Activated naive CD8-positive, alpha-beta T cell treated with anti-CD3 and anti-CD28 coated beads, Interleukin-2, amount 50 U/mL, for 16 hours (primary cell): ENCODE measurements around the gene ASS1.
"Not testable (repeated sequence)": the region's sequence is repeated elsewhere in the genome, so short reads cannot be mapped to it uniquely, and the experiment has no call there.

Experiments used
- DNase-seq: peaks from one replicate; pipeline ENCODE4 v3.0.0-alpha.2; 2020; ENCODE audit warnings: low read depth, low spot score

Gene ASS1

DNA sequence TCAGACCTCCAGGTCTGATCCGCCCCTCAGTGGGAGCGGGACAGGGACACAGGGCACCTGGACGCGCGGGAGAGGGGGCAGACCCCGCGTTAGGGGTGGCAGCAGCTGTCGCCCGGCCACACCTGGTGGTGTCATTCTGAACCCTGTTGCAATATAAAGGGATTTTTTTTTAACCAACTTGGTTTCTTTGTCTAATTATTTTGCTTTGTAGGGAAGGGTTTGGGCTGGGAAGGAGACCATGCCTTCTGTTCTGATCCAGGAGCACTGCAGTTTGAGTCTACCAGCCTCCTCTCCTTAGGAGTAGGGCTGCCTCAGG lies 10.9 kb upstream of the ASS1 start:
- DNase-seq = no peak

DNA sequence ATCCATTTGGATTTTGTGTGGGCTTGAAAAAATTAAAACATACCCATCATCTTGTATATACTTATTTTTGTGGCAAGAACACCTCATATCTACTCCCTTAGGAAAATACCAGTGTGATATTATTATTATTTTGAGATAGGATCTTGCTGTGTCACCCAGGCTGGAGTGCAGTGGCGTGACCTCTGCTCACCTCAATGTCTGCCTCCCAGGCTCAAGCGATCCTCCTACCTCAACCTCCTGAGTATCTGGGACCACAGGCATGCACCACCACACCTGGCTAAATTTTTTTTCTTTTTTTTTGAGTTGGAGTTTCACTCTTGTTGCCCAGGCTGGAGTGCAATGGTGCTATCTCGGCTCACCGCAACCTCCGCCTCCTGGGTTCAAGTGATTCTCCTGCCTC lies 10.1 kb upstream of the ASS1 start:
- not testable (repeated sequence) for DNase-seq

DNA sequence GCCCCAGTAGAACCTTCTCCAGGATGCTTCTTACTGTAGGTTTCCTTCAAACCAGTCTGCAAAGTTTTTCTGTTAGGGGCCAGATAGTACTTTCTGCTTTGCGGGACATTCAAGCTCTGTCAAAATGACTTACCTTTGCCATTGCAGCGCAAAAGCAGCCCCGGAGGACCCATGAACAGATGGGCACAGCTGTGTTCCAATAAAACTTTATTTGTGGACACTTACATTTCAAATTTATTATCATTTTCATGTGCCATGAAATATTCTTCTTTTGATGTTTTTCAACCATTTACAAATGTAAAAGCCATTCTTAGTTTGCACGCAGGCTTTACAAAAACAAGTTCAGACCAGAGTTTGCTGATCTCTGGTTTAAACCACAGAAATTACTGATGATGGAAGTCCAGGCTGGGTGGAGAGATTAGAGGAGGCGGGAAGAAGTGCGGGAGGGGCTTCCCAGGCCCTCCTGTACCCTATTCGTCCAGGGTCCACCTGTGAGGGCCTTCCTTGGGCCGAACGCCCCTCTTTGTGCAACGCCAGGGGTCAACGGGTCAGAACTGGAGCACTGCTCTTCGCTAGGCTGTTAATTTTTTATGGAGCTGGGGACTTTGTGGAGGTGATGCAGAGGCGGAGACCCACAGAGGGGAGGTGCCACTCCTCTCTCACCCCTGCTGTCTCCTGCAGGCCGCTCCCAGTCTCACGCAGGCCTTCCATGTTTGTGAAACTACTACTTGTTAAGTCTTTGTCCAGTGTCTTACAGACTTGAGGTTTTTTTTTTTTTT lies 7.6 kb upstream of the ASS1 start:
- DNase-seq = no peak

DNA sequence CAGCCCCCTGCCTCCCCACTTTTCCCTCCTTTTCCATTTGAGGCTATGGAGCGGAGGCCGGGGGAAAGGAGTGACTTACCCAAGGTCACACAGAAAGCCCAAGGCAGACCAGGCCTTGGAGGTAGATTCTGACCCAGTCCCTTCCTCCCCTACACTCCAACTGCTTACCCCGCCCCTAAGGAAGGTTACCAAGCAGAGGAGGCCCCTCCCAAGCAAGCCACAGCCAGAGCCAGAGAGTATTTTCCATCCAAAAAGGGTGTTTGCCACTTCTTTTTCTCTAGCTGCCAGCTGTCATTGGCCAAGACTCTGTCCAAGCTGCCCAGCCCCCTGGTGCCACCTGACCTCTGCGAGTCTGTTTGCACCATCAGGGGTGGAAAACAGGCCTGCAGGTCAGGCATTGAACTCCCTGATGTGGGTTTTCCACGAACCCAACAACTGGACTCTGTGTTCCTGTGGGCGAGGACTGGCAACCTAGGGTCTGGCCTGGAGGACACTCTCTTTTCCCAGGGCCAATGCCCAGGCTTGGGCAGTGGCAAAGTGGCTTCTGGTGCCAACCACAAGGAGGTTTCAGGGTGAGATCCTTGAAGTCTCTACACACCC lies 6.3 kb upstream of the ASS1 start:
- DNase-seq = no peak

DNA sequence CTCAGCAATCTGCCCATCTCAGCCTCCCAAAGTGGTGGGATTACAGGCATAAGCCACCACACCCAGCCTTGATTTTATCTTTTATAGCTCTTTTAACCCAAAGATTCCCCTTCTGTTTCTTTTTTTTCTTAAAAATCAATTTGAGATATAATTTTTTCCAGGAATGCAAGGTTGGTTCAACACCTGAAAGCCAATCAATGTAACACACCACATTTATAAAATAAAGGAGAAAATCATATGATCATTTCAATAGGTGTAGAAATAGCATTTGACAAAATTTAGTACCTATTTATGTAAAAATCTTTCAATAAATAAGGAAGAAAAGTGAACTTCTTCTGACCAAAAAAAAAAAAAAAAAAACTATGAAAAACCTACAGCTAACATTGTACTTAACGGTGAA lies 3.7 kb upstream of the ASS1 start:
- no peak for DNase-seq

DNA sequence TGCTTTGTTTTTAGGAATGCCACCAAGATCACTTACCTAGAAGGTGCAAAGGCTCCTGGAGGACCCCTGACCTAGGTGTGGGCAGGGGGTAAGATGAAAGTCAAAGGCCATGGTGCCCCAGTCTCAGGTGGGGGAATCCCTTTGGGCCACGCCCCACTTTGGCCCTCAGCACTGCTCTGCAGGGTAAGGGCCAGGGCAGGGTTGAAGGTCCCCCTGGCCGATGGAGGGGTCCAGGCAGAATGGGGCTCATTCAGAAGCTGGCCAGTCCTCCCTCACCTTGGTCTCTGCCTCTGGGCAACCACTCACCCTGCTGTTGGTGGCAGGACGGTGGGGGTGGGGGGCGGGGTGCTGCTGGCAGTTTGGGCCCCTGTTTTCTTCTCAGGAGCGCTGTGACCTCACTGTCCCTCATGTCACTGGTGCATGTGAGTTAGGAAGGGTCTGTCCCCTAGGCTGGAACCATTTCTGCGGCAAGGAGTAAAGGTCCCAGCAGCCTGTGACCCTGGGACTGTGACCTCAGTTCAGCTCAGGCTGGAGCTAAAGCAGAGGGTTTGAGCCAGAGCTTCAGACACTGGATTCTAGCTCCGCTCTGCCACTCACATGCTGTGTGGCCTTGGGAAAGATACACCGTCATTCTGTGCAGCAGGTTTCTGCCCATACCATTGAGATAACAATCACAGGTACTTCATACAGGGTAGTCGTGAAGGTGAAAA lies 1.9 kb upstream of the ASS1 start:
- no peak for DNase-seq

DNA sequence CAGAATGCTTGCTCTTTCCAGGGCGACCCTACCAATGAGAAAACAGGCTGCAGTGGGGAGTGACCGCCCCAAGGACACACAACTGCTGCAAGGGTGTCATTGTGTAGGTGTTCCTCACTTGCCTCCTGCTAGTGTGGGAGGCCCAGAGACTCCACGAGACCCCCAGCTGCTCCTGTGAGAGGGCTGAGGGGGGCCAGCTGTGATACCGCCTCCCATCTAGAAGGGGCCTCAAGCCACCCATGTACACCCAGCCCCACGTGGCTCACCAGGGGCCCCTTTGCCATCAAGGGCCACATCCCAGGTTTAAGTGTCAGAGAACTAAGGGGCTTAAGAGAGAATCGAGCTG lies 1.3 kb upstream of the ASS1 start:
- DNase-seq = no peak

DNA sequence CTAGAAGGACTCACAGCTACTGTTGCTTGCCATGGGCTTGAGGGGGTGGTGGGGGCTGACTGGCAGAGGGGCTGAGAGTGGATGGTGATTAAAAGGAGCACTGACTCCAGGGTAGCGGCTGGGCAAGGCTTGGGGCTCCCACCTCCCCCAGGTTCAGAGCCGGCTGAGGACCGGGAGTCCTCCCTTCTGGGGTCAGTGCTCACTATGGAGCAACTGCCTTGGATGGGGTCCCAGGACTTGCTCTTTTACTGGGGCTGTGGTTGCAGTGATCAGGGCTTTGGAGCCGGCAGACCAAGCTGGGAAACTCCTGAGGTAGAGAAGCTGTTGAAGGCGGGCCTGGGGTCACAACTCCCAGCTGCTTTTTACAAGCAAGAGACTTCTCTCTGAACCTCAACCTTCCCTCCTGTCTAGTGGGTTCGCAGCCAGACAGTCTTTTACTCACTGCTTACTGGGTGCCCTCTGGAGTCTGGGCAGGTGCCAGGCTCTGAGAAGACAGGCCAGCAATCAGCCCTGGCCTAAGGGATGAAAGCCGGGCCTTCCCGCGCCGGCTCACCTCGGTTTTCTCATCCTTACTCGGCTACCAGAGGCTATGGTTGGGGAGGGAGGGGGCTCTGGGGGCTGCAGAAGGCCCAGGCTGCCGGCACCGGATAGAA lies 795 bp upstream of the ASS1 start:
- DNase-seq = no peak

DNA sequence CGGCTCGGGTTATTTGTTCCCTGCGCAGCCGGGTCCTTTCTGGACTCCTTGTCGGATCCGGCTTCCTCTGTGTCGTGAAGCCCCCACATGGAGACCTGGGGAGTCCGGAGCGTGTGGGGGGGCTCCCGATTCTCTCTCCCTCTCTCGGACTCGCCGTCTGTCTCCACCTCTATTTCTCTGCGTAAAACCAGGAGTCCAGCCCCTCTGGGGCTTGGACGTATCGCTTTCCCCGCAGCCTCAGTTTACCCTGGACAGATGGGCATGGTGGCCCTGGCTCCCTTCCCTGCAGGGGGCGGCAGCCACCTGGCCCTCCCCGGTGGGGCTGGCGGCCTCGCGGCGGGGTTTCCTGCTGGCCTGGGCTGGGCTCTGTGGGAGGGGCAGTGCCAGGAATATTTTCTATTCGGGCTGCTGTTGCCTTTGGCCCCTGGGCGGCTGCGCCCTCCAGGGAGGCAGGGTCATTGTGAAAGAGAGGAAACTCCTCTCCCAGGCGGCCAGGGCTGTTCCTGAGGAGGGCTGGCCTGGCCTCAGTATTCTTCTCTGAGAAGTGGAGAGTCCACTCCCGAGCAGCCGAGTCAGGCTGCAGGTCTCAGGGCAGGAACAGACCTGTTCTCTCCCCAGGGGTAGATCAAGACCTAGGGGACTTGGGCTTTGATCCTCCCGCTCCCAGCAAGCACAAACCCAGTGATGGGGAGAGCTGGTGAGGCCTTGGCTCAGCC lies 665 bp downstream of the ASS1 start:
- DNase-seq = no peak

DNA sequence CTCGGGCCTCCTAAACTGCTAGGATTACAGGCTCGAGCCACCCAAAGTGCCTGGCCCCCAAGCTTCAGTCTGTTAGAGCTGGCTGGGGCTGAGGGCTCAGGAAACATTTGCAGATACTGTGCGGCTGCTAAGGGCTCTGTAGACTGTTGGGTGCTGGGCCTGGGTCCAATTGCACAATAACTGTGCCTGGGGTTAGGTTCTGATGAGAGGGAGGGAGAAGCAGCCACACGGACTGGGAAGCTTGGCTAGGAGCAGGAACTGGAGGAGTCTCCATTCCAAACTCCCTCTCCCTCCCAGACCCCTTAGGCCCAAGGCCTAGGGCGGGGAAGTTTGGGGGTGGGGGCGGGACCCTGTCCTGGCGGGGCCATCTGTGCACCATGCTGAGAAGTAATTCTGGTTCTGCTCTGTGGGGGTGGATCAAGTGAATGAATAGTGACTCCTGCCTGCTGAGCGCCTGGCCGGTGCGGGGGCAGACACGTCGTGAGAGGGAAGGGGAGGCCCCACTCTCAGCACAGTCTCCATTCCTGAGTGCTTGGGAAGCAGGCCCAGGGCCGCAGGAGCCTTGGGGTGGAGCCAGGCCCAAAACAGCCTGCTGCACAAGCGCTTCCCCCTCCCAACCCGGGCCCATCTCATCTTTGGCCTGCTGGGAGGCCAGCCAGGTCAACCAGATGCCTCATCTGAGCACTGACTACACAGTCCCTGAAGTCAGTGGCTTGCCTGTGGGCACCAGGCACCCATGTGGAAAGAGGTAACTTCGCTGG lies 1.5 kb downstream of the ASS1 start:
- no peak for DNase-seq

DNA sequence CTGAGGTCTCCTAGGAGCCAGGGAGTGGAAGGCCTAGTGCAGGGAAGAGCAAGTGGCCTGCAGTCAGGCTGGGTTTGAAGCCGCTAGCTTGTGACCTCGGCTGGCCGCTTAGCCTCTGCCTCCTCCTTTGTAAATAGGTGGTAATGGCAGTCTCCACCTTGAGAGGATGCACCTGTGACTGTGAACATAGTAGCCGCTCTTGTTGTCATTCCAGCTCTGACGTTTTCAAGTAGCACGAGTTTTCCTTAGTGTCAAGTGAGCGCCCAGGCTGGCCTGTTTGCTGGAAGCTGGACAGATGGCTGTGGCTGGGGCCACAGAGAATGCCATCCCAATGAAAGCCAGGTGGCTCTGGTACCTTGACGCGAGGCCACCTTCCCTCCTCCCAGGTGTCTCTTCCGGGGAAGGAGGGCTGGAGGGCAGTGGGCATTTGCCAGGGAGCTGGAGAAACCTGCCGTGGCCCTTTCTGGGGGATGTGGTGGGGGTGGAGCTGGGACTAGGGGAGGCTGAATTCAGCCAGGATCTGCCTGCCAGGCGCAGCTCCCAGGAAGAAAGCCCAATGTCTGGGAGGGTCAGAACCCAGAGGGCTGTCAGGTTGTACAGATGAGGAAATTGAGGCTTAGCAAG lies 2.5 kb downstream of the ASS1 start:
- DNase-seq = no peak

DNA sequence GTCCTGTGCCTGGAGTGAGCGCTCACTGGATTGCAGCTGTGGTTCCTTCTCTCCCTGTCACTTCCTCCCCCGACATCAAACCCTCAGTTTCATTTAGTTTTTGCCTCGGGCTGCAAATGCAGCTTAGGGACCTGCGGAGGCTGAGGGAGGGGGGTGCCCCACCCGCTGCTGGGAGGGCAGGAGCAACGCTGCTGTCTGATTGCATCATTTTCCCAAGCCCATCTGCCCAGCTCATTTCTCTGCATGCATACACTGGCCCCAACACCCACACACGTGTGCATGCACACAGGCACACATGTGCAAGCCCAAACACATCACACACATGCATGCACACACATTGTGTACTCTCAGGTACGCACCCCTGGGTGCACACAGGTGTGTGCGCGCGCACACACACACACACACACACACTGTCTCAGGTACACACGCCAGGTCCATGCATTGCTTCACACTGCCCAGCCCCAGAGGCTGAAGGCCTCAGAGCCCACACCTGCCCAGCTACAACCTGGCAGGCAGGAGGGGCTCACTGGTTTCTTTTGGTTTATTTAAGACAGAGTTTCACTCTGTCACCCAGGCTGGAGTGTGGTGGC lies 3.4 kb downstream of the ASS1 start:
- no peak for DNase-seq

DNA sequence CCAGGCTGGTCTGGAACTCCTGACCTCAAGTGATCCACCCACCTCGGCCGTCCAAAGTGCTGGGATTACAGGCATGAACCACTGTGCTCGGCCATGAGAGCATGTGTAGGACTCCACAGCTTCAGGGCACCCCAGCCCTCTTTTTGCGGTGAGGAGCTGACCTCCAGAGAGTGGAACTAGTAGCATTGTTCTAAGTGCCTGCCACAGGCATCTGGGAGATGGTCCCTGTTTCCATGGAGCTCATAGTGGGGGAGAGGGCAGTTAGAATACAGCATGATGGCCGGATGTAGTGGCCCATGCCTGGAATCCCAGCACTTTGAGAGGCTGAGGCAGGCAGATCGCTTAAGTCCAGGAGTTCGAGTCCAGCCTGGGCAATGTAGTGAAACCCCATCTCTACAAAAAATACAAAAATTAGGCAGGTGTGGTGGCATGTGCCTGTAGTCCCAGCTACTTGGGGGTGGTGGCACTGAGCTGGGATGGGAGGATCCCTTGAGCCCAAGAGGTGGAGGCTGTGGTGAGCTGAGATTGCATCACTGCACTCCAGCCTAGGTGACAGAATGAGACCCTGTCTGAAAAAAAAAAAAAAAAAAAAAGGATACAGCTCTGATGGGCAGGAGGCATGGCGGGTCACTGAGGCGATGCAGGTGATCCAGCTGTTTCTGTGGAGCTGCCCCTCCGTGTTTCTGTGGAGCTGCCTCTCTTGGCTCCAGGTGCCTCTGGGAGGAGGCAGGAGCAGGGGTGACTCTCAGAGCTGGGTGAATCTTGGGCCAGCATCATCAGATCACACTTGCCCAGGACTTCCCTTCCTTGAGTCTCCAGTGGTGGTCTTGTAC lies 4.2 kb downstream of the ASS1 start:
- DNase-seq = no peak

DNA sequence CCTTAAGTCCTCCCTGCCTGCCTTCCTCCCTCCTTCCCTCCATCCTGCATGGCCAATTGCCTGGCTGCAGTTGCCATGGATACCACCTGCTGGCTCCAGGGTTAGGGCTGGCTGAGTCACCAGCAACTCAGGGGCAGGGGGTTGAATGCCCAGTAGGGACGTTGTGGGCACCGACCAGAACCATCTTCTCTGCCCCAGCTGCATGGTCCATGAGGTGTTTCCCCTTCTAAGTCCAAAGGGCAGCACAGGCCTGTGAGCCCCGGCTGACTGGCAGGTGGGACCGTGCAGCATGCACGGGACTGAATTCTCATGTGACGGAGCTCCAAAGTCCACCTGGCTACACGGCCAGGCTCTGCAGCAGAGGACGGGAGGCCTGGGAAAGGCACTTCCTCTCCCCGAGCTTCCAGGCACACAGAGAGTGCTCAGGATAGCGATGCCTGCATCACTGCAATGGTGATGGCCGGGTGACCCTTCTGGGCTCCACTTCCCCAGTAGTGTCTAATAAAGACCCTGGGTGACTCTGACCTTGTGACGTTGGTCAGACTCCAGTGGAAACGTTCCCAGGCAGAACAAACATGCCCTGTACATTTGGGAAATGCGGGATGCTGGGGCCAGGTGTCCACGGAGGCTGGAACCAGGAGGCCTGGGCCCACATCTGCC lies 5.7 kb downstream of the ASS1 start:
- no peak for DNase-seq

DNA sequence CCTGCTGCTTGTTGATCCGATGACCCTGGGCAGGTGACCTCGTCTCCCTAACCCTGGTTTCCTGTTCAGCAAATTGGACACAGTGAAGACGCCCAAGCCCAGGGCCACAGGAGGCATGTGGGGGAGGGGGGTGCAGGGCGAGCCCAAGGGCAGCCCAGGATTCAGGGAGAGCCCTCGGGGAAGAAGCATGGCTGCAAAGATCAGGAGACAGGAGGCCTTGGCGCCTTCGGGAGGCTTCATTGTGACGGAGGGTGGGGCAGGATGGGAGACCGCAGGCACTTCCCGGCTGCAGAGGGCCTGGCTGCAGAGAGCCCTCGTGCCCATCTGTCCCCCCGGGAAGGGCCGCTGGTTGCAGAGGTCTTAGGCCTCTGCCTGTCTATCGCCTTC lies 6.2 kb downstream of the ASS1 start:
- DNase-seq = no peak

DNA sequence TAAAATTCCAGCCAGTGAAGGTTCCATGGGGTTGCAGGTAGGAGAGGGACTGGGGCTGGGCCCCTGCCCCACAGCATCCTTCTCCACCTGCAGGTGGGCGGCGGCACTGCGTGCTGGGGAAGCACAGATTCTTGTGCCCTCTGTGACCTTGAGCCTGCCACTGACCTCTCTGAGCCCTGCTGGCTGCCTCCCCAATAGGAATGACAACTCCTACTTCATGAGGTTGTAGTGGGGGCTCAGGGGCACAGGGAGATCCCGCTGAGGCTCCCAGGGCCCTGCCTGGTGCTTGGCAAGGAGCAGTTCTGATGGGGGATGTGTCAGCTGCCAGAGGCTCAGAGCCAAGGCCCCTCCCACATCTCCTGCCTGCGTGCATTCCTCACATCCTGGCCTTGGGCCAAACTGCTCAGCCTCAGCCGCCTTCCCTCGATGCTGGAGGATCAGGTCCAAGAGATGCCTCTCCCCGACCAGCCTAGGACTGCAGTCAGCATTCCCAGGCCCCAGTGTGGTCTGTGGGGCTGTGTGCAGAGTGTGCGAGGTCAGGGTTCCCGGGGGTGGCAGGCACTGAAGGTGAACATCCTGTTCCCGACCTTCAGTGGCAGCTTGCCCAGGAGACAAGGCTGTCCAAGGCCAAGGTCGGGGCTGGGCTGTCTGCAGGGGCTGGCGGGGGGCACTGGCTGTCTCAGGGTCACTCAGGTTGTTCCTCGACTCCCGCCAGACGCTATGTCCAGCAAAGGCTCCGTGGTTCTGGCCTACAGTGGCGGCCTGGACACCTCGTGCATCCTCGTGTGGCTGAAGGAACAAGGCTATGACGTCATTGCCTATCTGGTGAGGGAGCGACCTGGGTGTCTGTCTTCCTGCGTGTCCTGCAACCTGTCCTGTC lies 7.0 kb downstream of the ASS1 start:
- no peak for DNase-seq

DNA sequence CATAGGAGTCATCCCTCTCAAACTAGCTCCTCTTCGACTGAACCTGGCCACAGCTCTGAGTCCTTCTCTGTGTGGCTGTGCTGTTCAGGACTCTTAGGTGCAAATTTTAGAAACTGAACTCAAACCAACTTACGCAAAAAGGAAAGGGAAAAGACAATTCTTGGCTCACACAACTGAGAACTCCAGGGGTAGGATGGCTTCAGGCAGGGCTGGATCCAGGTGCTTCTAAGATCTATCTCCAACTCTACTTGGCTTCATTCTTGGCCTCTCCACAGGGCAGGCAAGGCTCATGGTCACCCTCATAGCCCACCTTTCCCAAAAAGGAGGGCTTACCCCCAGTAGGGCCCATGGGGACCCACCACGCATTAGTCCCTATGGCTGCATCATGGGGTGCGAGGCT lies 8.1 kb downstream of the ASS1 start:
- no peak for DNase-seq

DNA sequence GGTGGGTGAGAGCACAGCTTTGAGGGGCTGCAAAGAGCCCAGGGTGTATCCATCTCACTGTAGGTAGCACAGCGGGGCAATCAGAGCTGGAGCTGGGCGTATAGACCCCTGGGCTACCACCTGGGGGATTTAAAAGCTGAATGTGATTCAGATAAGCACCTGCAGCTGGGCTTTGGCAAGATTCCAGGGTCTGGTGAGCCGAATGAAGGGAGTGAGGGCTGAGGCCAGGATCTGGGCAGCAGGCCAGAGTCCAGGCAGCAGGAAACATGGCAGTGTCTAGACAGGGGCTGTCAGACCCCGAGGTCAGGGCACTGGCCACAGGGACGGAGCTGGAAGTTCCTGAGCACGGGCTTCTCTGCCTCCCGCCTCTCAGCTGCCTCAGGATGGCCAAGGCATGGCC lies 8.7 kb downstream of the ASS1 start:
- no peak for DNase-seq
